Measurements from ENCODE around the gene ADA. TPM values are rescaled to one million over a fixed set of nuclear protein-coding genes. Genes with fewer than 3 reads are reported as not detected.

The ADA gene
- total RNA-seq, 1 donor from 2014 or later, result 12.6 TPM

- Histone ChIP-seq H3K36me3 (ENCODE audit: control insufficient read depth, insufficient read depth, low read length) (no peaks in the 10 kb centered on the region), H3K27me3 (ENCODE audit: control insufficient read depth, insufficient read depth, low read length) (no peaks in the 10 kb centered on the region), H3K4me3 (ENCODE audit: low read depth, low read length) (no peak overlapping the region)
- FAIRE-seq (no peak), DNase-seq (ENCODE audit: low read depth) (no peak)
- TF ChIP-seq, protein P1, sequence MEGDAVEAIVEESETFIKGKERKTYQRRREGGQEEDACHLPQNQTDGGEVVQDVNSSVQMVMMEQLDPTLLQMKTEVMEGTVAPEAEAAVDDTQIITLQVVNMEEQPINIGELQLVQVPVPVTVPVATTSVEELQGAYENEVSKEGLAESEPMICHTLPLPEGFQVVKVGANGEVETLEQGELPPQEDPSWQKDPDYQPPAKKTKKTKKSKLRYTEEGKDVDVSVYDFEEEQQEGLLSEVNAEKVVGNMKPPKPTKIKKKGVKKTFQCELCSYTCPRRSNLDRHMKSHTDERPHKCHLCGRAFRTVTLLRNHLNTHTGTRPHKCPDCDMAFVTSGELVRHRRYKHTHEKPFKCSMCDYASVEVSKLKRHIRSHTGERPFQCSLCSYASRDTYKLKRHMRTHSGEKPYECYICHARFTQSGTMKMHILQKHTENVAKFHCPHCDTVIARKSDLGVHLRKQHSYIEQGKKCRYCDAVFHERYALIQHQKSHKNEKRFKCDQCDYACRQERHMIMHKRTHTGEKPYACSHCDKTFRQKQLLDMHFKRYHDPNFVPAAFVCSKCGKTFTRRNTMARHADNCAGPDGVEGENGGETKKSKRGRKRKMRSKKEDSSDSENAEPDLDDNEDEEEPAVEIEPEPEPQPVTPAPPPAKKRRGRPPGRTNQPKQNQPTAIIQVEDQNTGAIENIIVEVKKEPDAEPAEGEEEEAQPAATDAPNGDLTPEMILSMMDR (IDR thresholded peaks at IDR 0.05; ENCODE audit: insufficient read depth, low read length, severe bottlenecking), result no peak
Measured at GRCh38 chr20:44690781-44691423, 39.4 kb upstream of the ADA start.

DNA sequence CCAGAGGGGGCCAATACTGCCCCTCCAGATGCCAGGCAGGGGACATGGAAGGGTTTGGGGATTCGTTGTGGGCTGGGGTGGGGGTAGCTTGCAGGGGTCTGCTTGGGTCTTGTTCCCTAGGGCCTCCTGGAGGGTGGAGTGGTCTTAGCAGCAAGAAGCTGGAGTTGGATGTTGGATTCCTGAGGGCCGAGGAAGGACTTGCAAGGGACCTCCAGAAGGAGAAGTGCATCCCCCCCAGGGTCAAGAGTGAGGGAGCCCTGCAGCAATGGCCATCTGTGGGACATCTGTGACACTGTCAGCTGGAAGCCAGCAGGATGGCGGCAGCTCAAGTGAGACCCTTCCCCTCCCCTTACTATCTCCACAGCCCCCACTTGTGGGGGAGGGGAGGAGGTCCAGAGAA lies 38.3 kb upstream of the ADA start:
- FAIRE-seq (no peak), DNase-seq (ENCODE audit: low read depth) (no peak)
- TF ChIP-seq, protein P1 (IDR thresholded peaks at IDR 0.05; ENCODE audit: insufficient read depth, low read length, severe bottlenecking), result no peak
- Histone ChIP-seq H3K4me3 (ENCODE audit: low read depth, low read length) (no peak overlapping the region), H3K36me3 (ENCODE audit: control insufficient read depth, insufficient read depth, low read length) (no peaks in the 10 kb centered on the region), H3K27me3 (ENCODE audit: control insufficient read depth, insufficient read depth, low read length) (no peaks in the 10 kb centered on the region)

DNA sequence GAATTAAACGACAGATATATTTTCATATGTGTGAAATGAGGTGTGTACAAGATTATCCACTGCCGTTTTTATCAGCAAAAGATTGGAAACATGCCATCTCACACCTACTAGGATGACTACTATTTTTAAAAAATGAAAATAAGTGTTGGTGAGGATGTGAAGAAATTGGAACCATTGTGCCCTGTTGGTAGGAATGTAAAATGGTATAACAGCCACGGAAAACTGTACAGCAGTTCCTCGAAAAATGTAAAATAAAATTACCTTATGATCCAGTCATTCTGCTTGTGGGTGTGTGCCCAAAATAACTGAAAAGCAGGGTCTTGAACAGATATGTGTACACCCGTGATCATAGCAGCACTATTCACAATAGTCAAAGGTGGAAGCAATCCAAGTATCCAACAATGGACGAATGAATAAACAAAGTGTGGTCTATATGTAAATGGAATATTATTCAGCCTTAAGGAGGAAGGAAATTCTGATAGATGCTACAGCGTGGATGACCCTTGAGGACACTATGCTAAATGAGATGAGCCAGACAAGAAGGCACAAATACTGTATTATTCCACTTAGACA lies 36.6 kb upstream of the ADA start:
- no peaks in the 10 kb centered on the region for H3K27me3 ChIP-seq (ENCODE audit: control insufficient read depth, insufficient read depth, low read length)
- no peak overlapping the region for H3K4me3 ChIP-seq (ENCODE audit: low read depth, low read length)
- DNase-seq (ENCODE audit: low read depth) (no peak), FAIRE-seq (no peak)
- TF ChIP-seq, protein P1 (IDR thresholded peaks at IDR 0.05; ENCODE audit: insufficient read depth, low read length, severe bottlenecking), result no peak
- no peaks in the 10 kb centered on the region for H3K36me3 ChIP-seq (ENCODE audit: control insufficient read depth, insufficient read depth, low read length)

DNA sequence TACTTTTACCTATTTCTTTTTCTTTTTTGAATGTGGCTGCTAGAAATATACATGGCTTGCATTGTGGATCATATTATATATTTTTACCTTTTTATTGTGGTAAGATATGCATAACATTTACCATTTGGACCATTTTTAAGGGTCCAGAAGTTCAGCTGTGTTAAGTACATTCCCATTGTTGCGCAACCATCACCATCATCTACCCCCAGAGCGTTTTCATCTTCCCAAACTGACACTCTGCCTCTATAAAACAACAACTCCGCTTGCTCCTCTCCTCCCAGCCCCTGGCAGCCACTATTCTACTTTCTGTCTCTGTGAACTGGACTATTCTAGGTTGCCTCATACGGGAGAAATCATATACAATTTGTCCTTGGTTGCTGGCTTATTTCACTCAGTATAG lies 35.4 kb upstream of the ADA start:
- Histone ChIP-seq H3K4me3 (ENCODE audit: low read depth, low read length) (no peak overlapping the region), H3K36me3 (ENCODE audit: control insufficient read depth, insufficient read depth, low read length) (no peaks in the 10 kb centered on the region), H3K27me3 (ENCODE audit: control insufficient read depth, insufficient read depth, low read length) (no peaks in the 10 kb centered on the region)
- TF ChIP-seq, protein P1 (IDR thresholded peaks at IDR 0.05; ENCODE audit: insufficient read depth, low read length, severe bottlenecking), result no peak
- FAIRE-seq (no peak), DNase-seq (ENCODE audit: low read depth) (no peak)

DNA sequence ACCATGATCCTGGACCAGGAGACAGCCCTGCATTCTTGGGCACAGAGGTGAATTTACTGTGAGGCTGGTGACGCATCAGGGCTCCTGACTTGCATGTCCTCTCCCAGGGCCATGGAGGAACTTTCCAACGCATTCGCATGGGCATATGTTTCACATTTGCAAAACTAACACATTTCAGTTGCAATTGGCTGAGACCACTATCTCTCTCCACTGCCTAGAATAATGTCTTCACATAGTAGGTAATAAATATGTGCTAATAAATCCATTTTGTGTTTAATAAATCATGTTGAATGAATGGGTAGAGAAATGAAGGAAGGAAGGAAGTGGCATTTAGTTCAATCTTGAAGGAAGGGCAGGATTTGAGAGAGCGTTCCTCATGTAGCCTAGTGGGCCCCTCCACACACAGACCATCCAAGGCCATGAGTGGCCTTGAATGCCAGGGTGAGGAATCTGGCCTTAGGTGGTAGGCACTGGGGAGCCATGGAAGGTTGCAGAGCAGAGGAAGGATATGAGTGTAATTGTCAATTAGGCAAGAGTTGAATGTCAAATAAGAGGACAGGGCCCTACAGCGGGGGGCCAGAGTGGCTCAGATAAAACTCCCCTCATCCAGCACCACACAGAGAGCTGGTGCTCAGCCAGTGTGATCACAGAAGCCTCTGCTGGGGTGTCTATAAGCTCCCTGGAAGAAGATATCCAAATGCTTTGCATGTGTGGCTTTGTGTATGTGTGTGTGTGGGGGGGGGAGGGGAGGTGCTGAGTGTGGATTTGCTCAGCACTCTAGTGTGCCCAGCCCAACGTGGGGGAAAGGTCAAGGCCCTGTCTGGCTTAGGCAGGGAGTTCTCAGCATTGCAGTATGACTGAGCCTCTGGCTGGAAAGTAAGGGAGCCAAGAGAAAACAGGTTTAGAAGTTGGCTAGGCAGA lies 32.8 kb upstream of the ADA start:
- Histone ChIP-seq H3K27me3 (ENCODE audit: control insufficient read depth, insufficient read depth, low read length) (no peaks in the 10 kb centered on the region), H3K36me3 (ENCODE audit: control insufficient read depth, insufficient read depth, low read length) (no peaks in the 10 kb centered on the region), H3K4me3 (ENCODE audit: low read depth, low read length) (no peak overlapping the region)
- DNase-seq (ENCODE audit: low read depth) (no peak), FAIRE-seq (no peak)
- TF ChIP-seq, protein P1 (IDR thresholded peaks at IDR 0.05; ENCODE audit: insufficient read depth, low read length, severe bottlenecking), result no peak

Measured in bronchial epithelial cell (primary cell).